AG09309 (cell line): ENCODE data around the gene APCDD1L.

ENCODE experiments used
- DNase-seq: peaks from one replicate; pipeline ENCODE4 v3.0.0-alpha.2; 2010; ENCODE audit warnings: low read depth
- H3K4me3 ChIP-seq: 2 replicates; pipeline ENCODE4 v1.5.1; 2011; ENCODE audit warnings: mild to moderate bottlenecking, low read depth, low read length, moderate library complexity; ENCODE audit not compliant: control insufficient read depth
- CTCF ChIP-seq: IDR thresholded peaks from 2 replicates; pipeline ENCODE4 v1.5.1; 2011; ENCODE audit warnings: mild to moderate bottlenecking, low read depth, low read length, inconsistent platforms; ENCODE audit not compliant: insufficient read depth, control insufficient read depth; ENCODE audit errors: missing control alignments

Gene APCDD1L

GRCh38 chr20:58434326-58434725 lies 80.9 kb downstream of the APCDD1L start:
- H3K4me3 ChIP-seq: no peak overlapping the region
- no peak for TF ChIP-seq CTCF
- DNase-seq: no peak

- no peak for TF ChIP-seq CTCF
- no peak for DNase-seq
- H3K4me3 ChIP-seq: no peak overlapping the region
Observed at GRCh38 chr20:58433759-58434158, 81.4 kb downstream of the APCDD1L start.

GRCh38 chr20:58433029-58433647 lies 82.1 kb downstream of the APCDD1L start:
- H3K4me3 ChIP-seq: no peak overlapping the region
- no peak for TF ChIP-seq CTCF
- DNase-seq: no peak

- TF ChIP-seq CTCF: no peak
- no peak overlapping the region for H3K4me3 ChIP-seq
- DNase-seq: no peak
Observed at GRCh38 chr20:58432186-58432954, 82.8 kb downstream of the APCDD1L start.

- no peak for TF ChIP-seq CTCF
- H3K4me3 ChIP-seq: no peak overlapping the region
- DNase-seq: no peak
Observed at GRCh38 chr20:58431134-58431533, 84.1 kb downstream of the APCDD1L start.

- no peak overlapping the region for H3K4me3 ChIP-seq
- DNase-seq: no peak
- no peak for TF ChIP-seq CTCF
Observed at GRCh38 chr20:58429303-58429702, 85.9 kb downstream of the APCDD1L start.
